ENCODE results near the gene GOLGA8T.
A peak's percentile ranks its signal among the peaks of the same experiment; 100 is the strongest.
"Not testable (repeated sequence)": the region's sequence is repeated elsewhere in the genome, so short reads cannot be mapped to it uniquely, and the experiment has no call there.

The GOLGA8T gene, protein sequence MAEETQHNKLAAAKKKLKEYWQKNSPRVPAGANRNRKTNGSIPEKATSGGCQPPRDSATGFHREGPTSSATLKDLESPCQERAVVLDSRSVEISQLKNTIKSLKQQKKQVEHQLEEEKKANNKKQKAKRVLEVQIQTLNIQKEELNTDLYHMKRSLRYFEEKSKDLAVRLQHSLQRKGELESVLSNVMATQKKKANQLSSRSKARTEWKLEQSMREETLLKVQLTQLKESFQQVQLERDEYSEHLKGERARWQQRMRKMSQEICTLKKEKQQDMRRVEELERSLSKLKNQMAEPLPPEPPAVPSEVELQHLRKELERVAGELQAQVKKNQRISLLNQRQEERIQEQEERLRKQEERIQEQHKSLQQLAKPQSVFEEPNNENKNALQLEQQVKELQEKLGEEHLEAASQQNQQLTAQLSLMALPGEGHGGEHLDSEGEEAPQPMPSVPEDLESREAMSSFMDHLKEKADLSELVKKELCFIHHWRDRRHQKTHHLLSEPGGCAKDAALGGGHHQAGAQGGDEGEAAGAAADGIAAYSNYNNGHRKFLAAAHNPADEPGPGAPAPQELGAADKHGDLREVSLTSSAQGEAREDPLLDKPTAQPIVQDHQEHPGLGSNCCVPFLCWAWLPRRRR

GRCh38 chr15:30134751-30135150 lies at the start of gene GOLGA8T:
Gene GOLGA8T (plus strand): TSS chr15:30135051. CDS start chr15:30135149, 98 bp downstream.
- not testable (repeated sequence) for DNase-seq (ENCODE audit: low read depth in 1 of 2, low spot score in 1 of 2)

GRCh38 chr15:30097827-30098226 lies 37.0 kb upstream of the GOLGA8T start:
- not testable (repeated sequence) for DNase-seq (ENCODE audit: low read depth in 1 of 2, low spot score in 1 of 2)

DNA sequence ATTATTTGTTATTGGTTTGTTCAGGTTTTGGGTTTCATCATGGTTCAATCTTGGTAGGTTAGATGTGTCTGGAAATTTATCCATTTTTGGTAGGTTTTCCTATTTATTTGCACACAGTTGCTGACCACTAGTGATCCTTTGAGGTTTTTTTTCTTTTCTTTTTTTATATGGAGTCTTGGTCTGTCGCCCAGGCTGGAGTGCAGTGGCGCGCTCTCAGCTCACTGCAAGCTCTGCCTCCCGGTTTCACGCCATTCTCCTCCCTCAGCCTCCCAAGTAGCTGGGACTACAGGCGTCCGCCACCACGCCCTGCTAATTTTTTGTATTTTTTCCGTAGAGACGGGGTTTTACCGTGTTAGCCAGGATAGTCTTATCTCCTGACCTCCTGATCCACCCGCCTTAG lies 32.0 kb upstream of the GOLGA8T start:
- DNase-seq (ENCODE audit: low read depth in 1 of 2, low spot score in 1 of 2): not testable (repeated sequence)

DNA sequence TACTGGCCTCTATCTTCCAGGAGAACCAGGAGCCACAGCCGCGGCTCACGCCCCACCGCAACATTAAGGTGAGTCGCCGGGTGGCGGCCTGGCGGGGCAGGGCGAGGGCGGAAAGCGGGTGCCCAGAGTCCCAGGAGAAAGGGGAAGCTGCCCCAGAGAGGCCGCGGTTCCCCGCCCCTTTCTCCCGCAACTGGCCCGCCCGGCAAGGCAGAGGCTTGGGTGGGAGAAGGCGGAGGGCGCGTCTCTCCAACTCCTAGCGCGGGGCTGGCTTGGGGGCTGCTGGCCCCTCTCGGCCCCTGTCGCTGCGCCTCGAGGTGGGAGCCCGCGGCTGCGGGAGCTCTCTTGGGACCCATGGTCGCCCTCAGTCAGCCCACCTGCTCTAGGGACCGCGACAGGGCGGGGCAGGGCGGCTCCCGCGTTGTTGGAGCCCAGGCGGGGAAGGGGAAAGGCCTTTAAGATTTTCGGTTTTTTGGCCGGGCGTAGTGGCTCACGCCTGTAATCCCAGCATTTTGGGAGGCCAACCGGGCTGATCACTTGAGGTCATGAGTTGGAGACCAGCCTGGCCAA lies 30.8 kb upstream of the GOLGA8T start:
- not testable (repeated sequence) for DNase-seq (ENCODE audit: low read depth in 1 of 2, low spot score in 1 of 2)

GRCh38 chr15:30110591-30110990 lies 24.3 kb upstream of the GOLGA8T start:
- DNase-seq (ENCODE audit: low read depth in 1 of 2, low spot score in 1 of 2): not testable (repeated sequence)

DNA sequence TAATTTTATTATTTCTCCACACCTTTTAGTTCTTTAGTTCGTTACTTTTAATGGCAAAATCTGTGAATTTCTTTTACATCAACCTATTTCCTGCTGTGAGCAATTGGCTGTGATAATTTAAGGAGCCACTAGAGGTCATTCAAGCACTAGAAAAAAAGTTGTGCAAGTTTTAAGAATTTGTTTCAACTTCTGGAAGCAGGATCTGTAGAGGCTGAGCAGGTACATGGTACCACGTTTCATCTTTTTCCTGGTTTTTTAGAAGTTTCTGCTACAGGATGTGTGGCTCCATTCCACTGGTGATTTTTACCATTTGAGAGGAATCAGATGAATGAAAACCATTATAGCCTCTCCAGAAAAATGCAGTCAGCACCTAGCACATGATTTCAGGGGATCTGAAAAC lies 4.8 kb upstream of the GOLGA8T start:
- not testable (repeated sequence) for DNase-seq (ENCODE audit: low read depth in 1 of 2, low spot score in 1 of 2)

DNA sequence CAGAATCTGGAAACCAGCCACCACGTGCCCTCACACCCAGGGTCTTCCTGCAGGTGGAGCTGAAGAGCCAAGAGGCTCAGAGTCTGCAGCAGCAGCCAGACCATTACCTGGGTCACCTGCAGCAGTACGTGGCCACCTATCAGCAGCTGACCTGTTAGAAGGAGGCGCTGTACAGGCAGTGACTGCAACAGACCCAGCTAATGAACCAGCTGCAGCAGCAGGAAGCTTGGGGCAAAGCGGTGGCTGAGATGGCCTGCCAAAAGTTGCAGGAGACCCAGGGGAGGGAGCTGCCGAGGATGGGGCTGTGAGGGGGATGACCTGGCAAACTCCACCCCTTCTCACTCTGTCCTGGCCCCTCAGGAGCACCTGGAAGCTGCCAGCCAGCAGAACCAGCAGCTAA lies 8.4 kb downstream of the GOLGA8T start:
- not testable (repeated sequence) for DNase-seq (ENCODE audit: low read depth in 1 of 2, low spot score in 1 of 2)

DNA sequence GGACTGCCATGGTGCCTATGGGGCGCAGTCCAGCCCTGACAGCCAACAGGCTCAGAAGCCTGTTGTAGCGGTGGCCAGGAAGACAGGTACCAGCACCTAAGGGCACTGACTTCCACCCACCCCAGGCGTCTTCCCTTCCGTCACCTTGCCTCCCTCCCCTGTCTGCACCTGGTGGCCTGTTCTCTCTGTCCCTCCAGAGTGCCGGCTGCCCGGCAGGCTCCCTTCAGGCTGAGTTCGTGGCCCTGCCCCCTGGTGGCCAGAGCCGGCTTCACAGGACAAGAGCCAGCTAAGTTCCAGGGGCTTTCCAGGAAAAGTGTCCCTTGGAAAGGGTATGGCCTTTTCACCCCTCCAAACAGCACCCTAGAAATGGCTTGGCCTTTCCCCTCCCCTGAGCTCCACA lies 15.0 kb downstream of the GOLGA8T start:
- DNase-seq (ENCODE audit: low read depth in 1 of 2, low spot score in 1 of 2): not testable (repeated sequence)

DNA sequence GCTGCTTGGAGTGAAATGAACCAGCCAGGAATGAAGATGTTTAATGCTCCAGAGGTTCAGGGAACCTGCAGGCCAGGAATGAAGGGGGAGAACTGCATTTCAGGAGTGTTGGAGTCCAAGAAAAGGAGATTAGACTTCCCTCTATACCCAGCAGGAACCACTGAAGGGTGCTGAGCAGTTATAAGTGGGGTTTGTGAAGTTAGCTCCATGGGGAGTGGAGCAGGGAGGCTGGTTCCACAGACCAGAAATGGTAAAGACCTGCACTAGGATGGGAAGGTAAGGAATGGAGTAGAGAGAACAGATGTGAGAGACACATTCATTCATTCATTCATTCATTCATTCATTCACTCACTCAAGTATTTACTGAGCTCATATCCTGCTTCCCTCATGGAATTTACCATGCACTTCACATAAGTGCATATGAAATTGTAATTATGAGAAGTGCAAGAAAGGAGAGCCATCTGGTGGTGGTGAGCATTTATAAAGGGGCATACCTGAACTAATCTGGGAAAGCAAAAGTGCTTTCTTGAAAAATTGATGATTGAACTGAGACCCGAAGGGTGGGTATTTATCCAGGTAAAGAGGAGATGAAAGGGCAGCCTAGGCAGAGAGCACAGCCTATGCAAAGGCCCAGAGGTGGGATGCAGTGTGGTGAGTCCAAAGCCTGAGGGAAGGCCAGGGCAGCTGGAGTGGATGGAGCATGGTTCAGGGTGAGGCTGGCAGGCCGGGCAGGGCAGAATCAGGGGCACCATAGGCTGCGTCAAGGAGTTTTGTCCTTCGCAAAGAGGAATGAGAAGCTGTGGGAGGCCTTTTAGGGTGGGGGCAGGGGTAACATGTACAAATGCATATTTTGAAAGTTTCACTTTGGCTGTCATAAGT lies 27.9 kb downstream of the GOLGA8T start:
- not testable (repeated sequence) for DNase-seq (ENCODE audit: low read depth in 1 of 2, low spot score in 1 of 2)

- not testable (repeated sequence) for DNase-seq (ENCODE audit: low read depth in 1 of 2, low spot score in 1 of 2)
Measured at GRCh38 chr15:30163759-30164158, 28.9 kb downstream of the GOLGA8T start.

GRCh38 chr15:30164257-30164656 lies 29.4 kb downstream of the GOLGA8T start:
- DNase-seq (ENCODE audit: low read depth in 1 of 2, low spot score in 1 of 2): not testable (repeated sequence)

- not testable (repeated sequence) for DNase-seq (ENCODE audit: low read depth in 1 of 2, low spot score in 1 of 2)
Measured at GRCh38 chr15:30167403-30167802, 32.6 kb downstream of the GOLGA8T start.

- not testable (repeated sequence) for DNase-seq (ENCODE audit: low read depth in 1 of 2, low spot score in 1 of 2)
Measured at GRCh38 chr15:30167886-30168285, 33.0 kb downstream of the GOLGA8T start.

- not testable (repeated sequence) for DNase-seq (ENCODE audit: low read depth in 1 of 2, low spot score in 1 of 2)
Measured at GRCh38 chr15:30171452-30171851, 36.6 kb downstream of the GOLGA8T start.

DNA sequence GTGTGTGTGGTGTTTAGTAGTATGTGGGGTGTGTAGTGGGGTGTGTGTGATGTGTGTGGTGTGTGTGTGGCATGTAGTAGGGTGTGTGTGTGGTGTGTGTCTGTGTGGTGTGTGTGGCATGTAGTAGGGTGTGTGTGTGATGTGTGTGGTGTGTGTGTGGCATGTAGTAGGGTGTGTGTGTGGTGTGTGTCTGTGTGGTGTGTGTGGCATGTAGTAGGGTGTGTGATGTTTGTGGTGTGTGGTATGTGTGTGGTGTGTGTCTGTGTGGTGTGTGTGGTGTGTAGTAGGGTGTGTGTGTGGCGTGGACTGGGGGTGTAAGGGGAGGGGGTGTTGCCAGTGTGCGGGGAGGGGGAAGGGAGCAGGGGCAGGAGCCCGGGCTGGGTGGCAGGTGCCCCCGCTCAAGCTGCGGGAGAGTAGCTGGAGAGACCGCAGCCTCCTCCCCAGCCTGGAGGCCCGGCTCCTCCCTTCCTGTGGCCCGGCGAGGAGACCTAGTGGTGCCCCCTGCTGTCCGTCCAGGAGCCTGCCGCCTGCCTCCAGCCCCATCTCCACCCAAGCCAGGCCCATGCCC lies 38.3 kb downstream of the GOLGA8T start:
- peak; percentile 28 to 48 for DNase-seq (ENCODE audit: low read depth in 1 of 2, low spot score in 1 of 2)

GRCh38 chr15:30175291-30175690 lies 40.4 kb downstream of the GOLGA8T start:
- DNase-seq (ENCODE audit: low read depth in 1 of 2, low spot score in 1 of 2): not testable (repeated sequence)

DNA sequence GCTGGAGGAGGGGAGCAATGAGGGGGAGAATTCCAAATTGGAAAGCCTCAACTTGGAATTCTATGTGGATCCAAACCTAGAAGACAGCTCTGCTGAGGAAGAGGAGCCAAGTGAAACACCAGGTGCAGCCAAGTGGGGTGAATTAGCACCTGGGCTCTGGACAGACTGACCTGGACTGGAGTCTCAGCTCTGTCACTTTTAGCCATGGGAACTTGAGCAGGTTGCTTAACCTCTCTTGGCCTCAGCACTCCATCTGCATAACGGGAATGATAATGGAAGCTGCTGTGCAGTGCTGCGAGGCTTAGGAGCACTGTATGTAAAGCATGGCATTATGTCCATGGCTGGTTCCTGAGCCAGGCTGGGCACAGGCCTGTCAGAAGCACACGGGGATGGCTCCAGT lies 41.8 kb downstream of the GOLGA8T start:
- DNase-seq (ENCODE audit: low read depth in 1 of 2, low spot score in 1 of 2): not testable (repeated sequence)

DNA sequence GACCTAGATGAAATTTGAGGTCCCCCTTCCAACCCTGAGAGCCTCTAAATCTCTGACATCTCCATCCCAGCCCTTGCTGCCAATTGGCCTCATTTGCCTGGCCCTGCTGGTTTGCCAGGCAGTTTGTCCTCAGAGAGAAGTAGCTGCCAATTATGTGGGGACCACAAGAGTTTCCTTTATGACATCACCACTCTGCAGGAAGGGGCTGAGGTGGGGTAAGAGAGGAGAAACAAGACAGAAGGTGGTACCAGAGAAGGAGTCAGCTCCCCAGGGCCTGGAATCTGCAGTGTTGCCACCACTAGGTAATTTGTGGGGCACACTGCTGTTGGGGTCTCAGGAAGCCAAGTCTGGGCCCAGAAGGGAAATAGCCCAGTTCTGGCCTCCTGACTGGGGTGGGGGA lies 45.0 kb downstream of the GOLGA8T start:
- not testable (repeated sequence) for DNase-seq (ENCODE audit: low read depth in 1 of 2, low spot score in 1 of 2)

DNA sequence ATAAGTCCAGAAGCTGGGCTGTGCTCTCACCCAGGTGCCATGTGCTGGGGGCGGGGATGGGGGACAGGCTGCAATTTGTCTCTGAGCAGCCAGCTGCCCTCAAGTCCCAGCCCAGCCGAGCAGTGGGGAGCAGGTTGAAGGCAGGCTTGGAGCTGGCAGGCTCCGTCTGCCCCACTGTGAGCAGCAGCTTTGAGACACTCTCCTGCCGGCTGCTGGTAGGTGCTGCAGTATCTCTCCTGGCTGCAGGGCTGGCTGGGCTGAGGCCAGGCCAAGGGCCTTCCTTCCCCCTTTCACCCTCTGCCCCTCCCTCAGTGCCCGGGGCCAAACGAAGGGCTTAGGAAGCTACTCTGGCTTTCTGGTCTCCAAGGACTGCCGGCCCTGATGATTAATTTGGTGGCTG lies 50.6 kb downstream of the GOLGA8T start:
- not testable (repeated sequence) for DNase-seq (ENCODE audit: low read depth in 1 of 2, low spot score in 1 of 2)

DNA sequence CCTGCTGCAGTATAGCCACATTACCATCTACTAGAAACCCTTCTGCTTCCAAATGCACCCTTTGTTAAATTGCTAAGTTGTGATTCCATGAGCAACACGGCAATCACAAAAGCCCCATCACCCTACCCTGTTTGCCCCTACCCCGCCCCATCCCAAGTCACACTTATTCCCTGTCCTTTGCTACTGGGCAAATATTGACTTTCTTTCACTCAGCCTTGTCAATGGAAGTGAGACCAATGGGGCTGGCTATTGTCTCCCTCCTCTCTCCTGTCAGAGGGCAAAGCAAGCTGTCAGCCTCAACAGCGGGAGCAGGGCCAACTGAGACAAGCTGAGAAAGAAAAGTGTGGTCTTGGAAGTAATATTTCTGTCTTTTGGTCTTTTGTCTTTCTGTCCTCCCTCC lies 52.6 kb downstream of the GOLGA8T start:
- not testable (repeated sequence) for DNase-seq (ENCODE audit: low read depth in 1 of 2, low spot score in 1 of 2)

GRCh38 chr15:30189754-30190153 lies 54.9 kb downstream of the GOLGA8T start:
- DNase-seq (ENCODE audit: low read depth in 1 of 2, low spot score in 1 of 2): not testable (repeated sequence)

Measured in stimulated activated CD4-positive, alpha-beta T cell treated with anti-CD3 and anti-CD28 coated beads, Interleukin-15, amount 100 ng/mL, for 1 hour (primary cell).